ENCODE data around the gene KDM4F. TPM values are rescaled to one million over a fixed set of nuclear protein-coding genes. Genes with fewer than 3 reads are reported as not detected.

The KDM4F gene
- total RNA-seq, 1 donor = not detected

GRCh38 chr11:95045812-95046211, 3.4 kb upstream of the KDM4F start:
- no peak overlapping the region for H3K4me3 ChIP-seq (ENCODE audit: low read length)
- H3K9me3 ChIP-seq (ENCODE audit: low read depth, low read length) = no peaks in the 10 kb centered on the region
- H3K4me1 ChIP-seq (ENCODE audit: insufficient read depth, low read length) = no peaks in the 10 kb centered on the region
- peaks cover 3% of the 10 kb centered on the region for H3K27me3 ChIP-seq (ENCODE audit: insufficient read depth, low read length)

GRCh38 chr11:95050595-95051202, 1.5 kb downstream of the KDM4F start:
- no peaks in the 10 kb centered on the region for H3K4me1 ChIP-seq (ENCODE audit: insufficient read depth, low read length)
- peaks cover 8% of the 10 kb centered on the region for H3K27me3 ChIP-seq (ENCODE audit: insufficient read depth, low read length)
- no peaks in the 10 kb centered on the region for H3K9me3 ChIP-seq (ENCODE audit: low read depth, low read length)
- H3K4me3 ChIP-seq (ENCODE audit: low read length) = no peak overlapping the region

GRCh38 chr11:95054356-95054755, 5.1 kb downstream of the KDM4F start:
- Histone ChIP-seq H3K4me3 (ENCODE audit: low read length) (no peak overlapping the region), H3K27me3 (ENCODE audit: insufficient read depth, low read length) (peaks cover 7% of the 10 kb centered on the region), H3K4me1 (ENCODE audit: insufficient read depth, low read length) (no peaks in the 10 kb centered on the region), H3K9me3 (ENCODE audit: low read depth, low read length) (no peaks in the 10 kb centered on the region)

GRCh38 chr11:95055283-95055897, 6.2 kb downstream of the KDM4F start:
- Histone ChIP-seq H3K9me3 (ENCODE audit: low read depth, low read length) (no peaks in the 10 kb centered on the region), H3K4me3 (ENCODE audit: low read length) (no peak overlapping the region), H3K27me3 (ENCODE audit: insufficient read depth, low read length) (peaks cover 7% of the 10 kb centered on the region), H3K4me1 (ENCODE audit: insufficient read depth, low read length) (no peaks in the 10 kb centered on the region)

GRCh38 chr11:95057959-95058358, 8.7 kb downstream of the KDM4F start:
- Histone ChIP-seq H3K4me3 (ENCODE audit: low read length) (no peak overlapping the region), H3K27me3 (ENCODE audit: insufficient read depth, low read length) (peaks cover 7% of the 10 kb centered on the region), H3K4me1 (ENCODE audit: insufficient read depth, low read length) (no peaks in the 10 kb centered on the region), H3K9me3 (ENCODE audit: low read depth, low read length) (no peaks in the 10 kb centered on the region)

GRCh38 chr11:95058621-95059020, 9.4 kb downstream of the KDM4F start:
- Histone ChIP-seq H3K4me3 (ENCODE audit: low read length) (no peak overlapping the region), H3K27me3 (ENCODE audit: insufficient read depth, low read length) (peaks cover 7% of the 10 kb centered on the region), H3K4me1 (ENCODE audit: insufficient read depth, low read length) (no peaks in the 10 kb centered on the region), H3K9me3 (ENCODE audit: low read depth, low read length) (no peaks in the 10 kb centered on the region)

- H3K4me3 ChIP-seq (ENCODE audit: low read length) = no peak overlapping the region
- H3K27me3 ChIP-seq (ENCODE audit: insufficient read depth, low read length) = peaks cover 5% of the 10 kb centered on the region
- no peaks in the 10 kb centered on the region for H3K9me3 ChIP-seq (ENCODE audit: low read depth, low read length)
- H3K4me1 ChIP-seq (ENCODE audit: insufficient read depth, low read length) = no peaks in the 10 kb centered on the region
Measured at GRCh38 chr11:95059046-95059445, 9.8 kb downstream of the KDM4F start.

GRCh38 chr11:95065336-95065735, 16.1 kb downstream of the KDM4F start:
- no peak overlapping the region for H3K4me3 ChIP-seq (ENCODE audit: low read length)
- no peaks in the 10 kb centered on the region for H3K27me3 ChIP-seq (ENCODE audit: insufficient read depth, low read length)
- H3K9me3 ChIP-seq (ENCODE audit: low read depth, low read length) = no peaks in the 10 kb centered on the region
- peaks cover 18% of the 10 kb centered on the region for H3K4me1 ChIP-seq (ENCODE audit: insufficient read depth, low read length)

GRCh38 chr11:95066716-95067038, 17.5 kb downstream of the KDM4F start, which contains the start of gene SRSF8:
TSS of gene SRSF8 (plus strand) at chr11:95066919. CDS start at chr11:95067227, 308 bp downstream.
- H3K4me3 ChIP-seq (ENCODE audit: low read length) = peak within 1 kb of the TSS; percentile 68
- H3K4me1 ChIP-seq (ENCODE audit: insufficient read depth, low read length) = peaks cover 18% of the 10 kb centered on the region
- H3K27me3 ChIP-seq (ENCODE audit: insufficient read depth, low read length) = no peaks in the 10 kb centered on the region
- H3K9me3 ChIP-seq (ENCODE audit: low read depth, low read length) = no peaks in the 10 kb centered on the region

- peak overlapping the region; percentile 68 for H3K4me3 ChIP-seq (ENCODE audit: low read length)
Measured at GRCh38 chr11:95067039-95067840, 18.0 kb downstream of the KDM4F start.

GRCh38 chr11:95067841-95068219, 18.6 kb downstream of the KDM4F start:
- H3K4me3 ChIP-seq (ENCODE audit: low read length) = peak overlapping the region; percentile 68
- H3K9me3 ChIP-seq (ENCODE audit: low read depth, low read length) = no peaks in the 10 kb centered on the region
- peaks cover 18% of the 10 kb centered on the region for H3K4me1 ChIP-seq (ENCODE audit: insufficient read depth, low read length)
- H3K27me3 ChIP-seq (ENCODE audit: insufficient read depth, low read length) = no peaks in the 10 kb centered on the region

More at GRCh38 chr11:95067039-95067840, 18.0 kb downstream of the KDM4F start:
- H3K4me1 ChIP-seq (ENCODE audit: insufficient read depth, low read length) = peaks cover 18% of the 10 kb centered on the region
- no peaks in the 10 kb centered on the region for H3K27me3 ChIP-seq (ENCODE audit: insufficient read depth, low read length)
- no peaks in the 10 kb centered on the region for H3K9me3 ChIP-seq (ENCODE audit: low read depth, low read length)

GRCh38 chr11:95068549-95068948, 19.3 kb downstream of the KDM4F start:
- peaks cover 18% of the 10 kb centered on the region for H3K4me1 ChIP-seq (ENCODE audit: insufficient read depth, low read length)
- H3K27me3 ChIP-seq (ENCODE audit: insufficient read depth, low read length) = no peaks in the 10 kb centered on the region
- peak overlapping the region; percentile 68 for H3K4me3 ChIP-seq (ENCODE audit: low read length)
- no peaks in the 10 kb centered on the region for H3K9me3 ChIP-seq (ENCODE audit: low read depth, low read length)

GRCh38 chr11:95070471-95070870, 21.2 kb downstream of the KDM4F start:
- no peak overlapping the region for H3K4me3 ChIP-seq (ENCODE audit: low read length)
- no peaks in the 10 kb centered on the region for H3K27me3 ChIP-seq (ENCODE audit: insufficient read depth, low read length)
- H3K9me3 ChIP-seq (ENCODE audit: low read depth, low read length) = no peaks in the 10 kb centered on the region
- peaks cover 18% of the 10 kb centered on the region for H3K4me1 ChIP-seq (ENCODE audit: insufficient read depth, low read length)

- Histone ChIP-seq H3K4me3 (ENCODE audit: low read length) (no peak overlapping the region), H3K27me3 (ENCODE audit: insufficient read depth, low read length) (no peaks in the 10 kb centered on the region), H3K4me1 (ENCODE audit: insufficient read depth, low read length) (peaks cover 16% of the 10 kb centered on the region), H3K9me3 (ENCODE audit: low read depth, low read length) (no peaks in the 10 kb centered on the region)
Measured at GRCh38 chr11:95072948-95073347, 23.7 kb downstream of the KDM4F start.

GRCh38 chr11:95074792-95075563, 25.8 kb downstream of the KDM4F start:
- H3K4me3 ChIP-seq (ENCODE audit: low read length) = no peak overlapping the region
- H3K9me3 ChIP-seq (ENCODE audit: low read depth, low read length) = no peaks in the 10 kb centered on the region
- peaks cover 1% of the 10 kb centered on the region for H3K4me1 ChIP-seq (ENCODE audit: insufficient read depth, low read length)
- peaks cover 5% of the 10 kb centered on the region for H3K27me3 ChIP-seq (ENCODE audit: insufficient read depth, low read length)
